D721Med (cell line): ENCODE results near the gene TM4SF1.
"Not testable (repeated sequence)": the region's sequence is repeated elsewhere in the genome, so short reads cannot be mapped to it uniquely, and the experiment has no call there.

ENCODE experiments used
- DNase-seq: peaks from one replicate; pipeline ENCODE4 v3.0.0; 2011; ENCODE audit warnings: low spot score; ENCODE audit not compliant: insufficient read length
- FAIRE-seq: peaks from 2 replicates; lab custom pipeline; 2011; peaks lifted over from hg19 to GRCh38; lab: Jason Lieb, UNC
- CTCF ChIP-seq: IDR thresholded peaks from 2 replicates; pipeline ENCODE4 v1.5.1; 2012; ENCODE audit warnings: mild to moderate bottlenecking, control low read depth; ENCODE audit not compliant: insufficient read depth; ENCODE audit errors: missing control alignments

TM4SF1 gene

GRCh38 chr3:149342413-149343380, 34.8 kb downstream of the TM4SF1 start:
- TF ChIP-seq CTCF: no peak
- no peak for FAIRE-seq
- DNase-seq: no peak

DNA sequence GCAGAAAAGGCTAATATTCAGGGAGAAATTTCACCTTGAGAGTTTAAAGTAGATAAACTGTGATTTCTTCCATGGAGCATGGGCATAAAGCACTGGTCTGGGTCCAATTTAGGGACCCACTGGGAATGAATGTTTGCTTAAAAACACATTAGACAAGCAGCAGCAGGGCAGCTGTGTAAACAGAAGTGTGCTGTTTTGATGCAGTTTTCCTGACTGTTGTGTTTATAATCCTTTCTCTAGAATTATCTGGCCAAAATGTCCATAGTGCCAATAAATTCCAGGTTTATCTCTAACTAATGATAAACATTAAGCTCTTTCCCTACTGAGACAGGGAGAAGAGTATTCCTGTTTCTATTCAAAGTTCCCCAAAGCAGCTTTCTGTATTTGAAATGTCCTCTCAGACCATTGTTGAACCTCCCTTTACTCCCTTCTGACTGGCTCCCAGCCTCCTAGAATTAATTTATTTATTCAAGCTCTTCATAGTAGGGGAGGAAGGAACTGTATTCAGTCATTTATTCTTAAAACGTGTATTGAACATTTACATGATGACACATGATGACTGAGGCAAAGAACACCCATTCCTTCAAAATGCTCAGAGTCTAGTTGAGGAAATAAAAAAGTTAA, 37.0 kb downstream of the TM4SF1 start:
- no peak for TF ChIP-seq CTCF
- no peak for DNase-seq
- no peak for FAIRE-seq

GRCh38 chr3:149339931-149340309, 37.5 kb downstream of the TM4SF1 start:
- FAIRE-seq (no peak), DNase-seq (no peak)
- TF ChIP-seq CTCF: no peak

GRCh38 chr3:149337486-149337885, 40.0 kb downstream of the TM4SF1 start:
- FAIRE-seq, DNase-seq: not testable (repeated sequence)

GRCh38 chr3:149336925-149337324, 40.5 kb downstream of the TM4SF1 start:
- no peak for DNase-seq
- TF ChIP-seq CTCF: no peak
- no peak for FAIRE-seq

DNA sequence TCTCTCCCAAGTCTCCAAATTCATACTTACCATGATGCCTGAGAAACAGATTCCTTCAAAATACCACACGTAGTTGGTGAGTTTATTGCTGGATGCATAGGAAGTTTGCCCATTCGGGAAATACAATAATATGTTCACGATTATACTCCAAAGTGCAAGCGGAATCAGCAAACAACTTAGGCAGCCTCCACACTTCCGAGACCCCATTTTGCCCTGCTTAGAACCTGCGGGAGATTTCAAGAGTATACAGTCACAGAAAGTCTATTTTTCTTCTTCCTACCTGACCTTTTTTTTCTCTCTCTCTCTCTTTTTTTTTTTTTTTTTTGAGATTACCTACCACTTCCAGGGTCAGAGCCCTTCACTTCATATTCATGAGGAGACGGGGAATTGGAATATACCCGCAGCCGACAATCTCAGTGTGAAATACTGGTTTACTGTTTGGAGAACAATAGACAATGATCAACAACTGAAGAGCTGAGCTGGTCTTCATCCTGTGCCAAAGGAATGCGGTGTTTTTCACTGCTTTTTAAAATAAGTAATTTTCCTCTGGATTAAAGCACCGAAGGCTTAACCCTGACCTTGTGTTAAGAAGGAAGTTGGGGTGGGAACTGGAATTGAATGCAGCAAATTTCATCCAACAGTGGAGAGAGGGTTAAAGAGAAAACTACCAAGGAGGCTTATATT, 44.1 kb downstream of the TM4SF1 start, which contains the start of gene TM4SF18:
TM4SF18 (minus strand) TSS at position 461 of the 684 bp plus-strand sequence; CDS start at position 207, 254 bp downstream.
- no peak for TF ChIP-seq CTCF
- FAIRE-seq: no peak
- DNase-seq: no peak

GRCh38 chr3:149332771-149333170, 44.7 kb downstream of the TM4SF1 start:
- DNase-seq: no peak
- no peak for TF ChIP-seq CTCF
- FAIRE-seq: no peak
